Measurements from ENCODE around the gene CNTN2. TPM values are rescaled to one million over a fixed set of nuclear protein-coding genes. Genes with fewer than 3 reads are reported as not detected.

The CNTN2 gene
- total and polyA plus RNA-seq, 2 experiments from 2014 or later: 1.3 to 2.2 TPM

DNA sequence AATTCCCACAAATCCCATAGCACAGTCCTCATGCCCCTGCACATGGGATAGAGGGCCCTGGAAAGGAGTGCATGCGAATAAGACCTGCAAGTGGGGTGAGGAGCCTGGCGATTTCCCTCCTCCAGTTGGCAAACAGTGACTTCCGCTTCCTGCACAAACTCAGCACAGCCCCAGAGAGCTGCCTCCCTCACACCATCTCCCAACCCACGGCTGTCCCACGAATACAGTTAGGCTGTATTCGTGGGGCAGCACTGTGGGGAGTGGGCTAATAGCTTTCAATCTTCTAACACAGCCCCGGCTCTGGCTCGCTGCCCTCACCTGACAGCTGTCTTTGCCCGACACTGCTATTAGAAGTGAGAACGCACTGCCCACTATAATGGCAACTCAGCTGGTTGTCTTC, 28.2 kb upstream of the CNTN2 start (continued):
- no peak for TF ChIP-seq POLR2AphosphoS5 (IDR thresholded peaks at IDR 0.05; ENCODE audit: low read depth)
- TF ChIP-seq CREB1 (CRISPR knock-in tag; IDR thresholded peaks at IDR 0.05; ENCODE audit: low read depth): no peak
- TF ChIP-seq, protein P1, sequence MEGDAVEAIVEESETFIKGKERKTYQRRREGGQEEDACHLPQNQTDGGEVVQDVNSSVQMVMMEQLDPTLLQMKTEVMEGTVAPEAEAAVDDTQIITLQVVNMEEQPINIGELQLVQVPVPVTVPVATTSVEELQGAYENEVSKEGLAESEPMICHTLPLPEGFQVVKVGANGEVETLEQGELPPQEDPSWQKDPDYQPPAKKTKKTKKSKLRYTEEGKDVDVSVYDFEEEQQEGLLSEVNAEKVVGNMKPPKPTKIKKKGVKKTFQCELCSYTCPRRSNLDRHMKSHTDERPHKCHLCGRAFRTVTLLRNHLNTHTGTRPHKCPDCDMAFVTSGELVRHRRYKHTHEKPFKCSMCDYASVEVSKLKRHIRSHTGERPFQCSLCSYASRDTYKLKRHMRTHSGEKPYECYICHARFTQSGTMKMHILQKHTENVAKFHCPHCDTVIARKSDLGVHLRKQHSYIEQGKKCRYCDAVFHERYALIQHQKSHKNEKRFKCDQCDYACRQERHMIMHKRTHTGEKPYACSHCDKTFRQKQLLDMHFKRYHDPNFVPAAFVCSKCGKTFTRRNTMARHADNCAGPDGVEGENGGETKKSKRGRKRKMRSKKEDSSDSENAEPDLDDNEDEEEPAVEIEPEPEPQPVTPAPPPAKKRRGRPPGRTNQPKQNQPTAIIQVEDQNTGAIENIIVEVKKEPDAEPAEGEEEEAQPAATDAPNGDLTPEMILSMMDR (conservative IDR thresholded peaks at IDR 0.05; ENCODE audit: low read depth in 2 of 2): no peak

DNA sequence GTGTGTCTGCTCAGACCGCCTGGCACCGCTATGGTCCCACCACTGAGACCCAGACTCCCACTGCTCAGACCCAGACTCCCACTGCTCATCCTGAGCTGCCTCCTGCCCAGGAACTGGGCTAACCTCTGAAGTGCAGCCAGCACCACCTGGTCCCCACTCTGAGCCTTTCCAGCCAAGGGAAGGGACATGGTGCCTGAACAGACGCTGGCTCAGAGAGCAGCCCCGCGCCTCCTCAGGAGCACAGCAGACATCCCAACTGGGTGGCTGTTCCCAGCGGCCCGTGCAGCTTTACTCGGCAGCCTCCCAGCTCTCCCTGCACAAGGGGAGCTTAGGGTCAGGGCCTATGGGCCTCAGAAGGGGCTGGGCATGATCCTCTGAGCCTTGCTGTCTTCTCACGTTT, 27.8 kb upstream of the CNTN2 start:
- H3K27me3 ChIP-seq (ENCODE audit: insufficient read depth): no peaks in the 10 kb centered on the region
- TF ChIP-seq, protein P2, sequence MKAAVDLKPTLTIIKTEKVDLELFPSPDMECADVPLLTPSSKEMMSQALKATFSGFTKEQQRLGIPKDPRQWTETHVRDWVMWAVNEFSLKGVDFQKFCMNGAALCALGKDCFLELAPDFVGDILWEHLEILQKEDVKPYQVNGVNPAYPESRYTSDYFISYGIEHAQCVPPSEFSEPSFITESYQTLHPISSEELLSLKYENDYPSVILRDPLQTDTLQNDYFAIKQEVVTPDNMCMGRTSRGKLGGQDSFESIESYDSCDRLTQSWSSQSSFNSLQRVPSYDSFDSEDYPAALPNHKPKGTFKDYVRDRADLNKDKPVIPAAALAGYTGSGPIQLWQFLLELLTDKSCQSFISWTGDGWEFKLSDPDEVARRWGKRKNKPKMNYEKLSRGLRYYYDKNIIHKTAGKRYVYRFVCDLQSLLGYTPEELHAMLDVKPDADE (IDR thresholded peaks at IDR 0.05): no peak
- TF ChIP-seq ZNF114 (CRISPR knock-in tag; IDR thresholded peaks at IDR 0.05) (no peak), EZH2 (IDR thresholded peaks at IDR 0.05; ENCODE audit: low read depth, unreplicated experiment) (no peak), ZNF331 (CRISPR knock-in tag; IDR thresholded peaks at IDR 0.05; ENCODE audit: low read depth) (no peak), JUNB (IDR thresholded peaks at IDR 0.05; ENCODE audit: unreplicated experiment) (no peak), POLR2AphosphoS5 (IDR thresholded peaks at IDR 0.05; ENCODE audit: low read depth) (no peak), CREB1 (CRISPR knock-in tag; IDR thresholded peaks at IDR 0.05; ENCODE audit: low read depth) (no peak), STAT1 (IDR thresholded peaks at IDR 0.05; ENCODE audit: unreplicated experiment) (no peak)
- TF ChIP-seq, protein P1 (conservative IDR thresholded peaks at IDR 0.05; ENCODE audit: low read depth in 2 of 2): no peak
- TF ChIP-seq, protein P3, sequence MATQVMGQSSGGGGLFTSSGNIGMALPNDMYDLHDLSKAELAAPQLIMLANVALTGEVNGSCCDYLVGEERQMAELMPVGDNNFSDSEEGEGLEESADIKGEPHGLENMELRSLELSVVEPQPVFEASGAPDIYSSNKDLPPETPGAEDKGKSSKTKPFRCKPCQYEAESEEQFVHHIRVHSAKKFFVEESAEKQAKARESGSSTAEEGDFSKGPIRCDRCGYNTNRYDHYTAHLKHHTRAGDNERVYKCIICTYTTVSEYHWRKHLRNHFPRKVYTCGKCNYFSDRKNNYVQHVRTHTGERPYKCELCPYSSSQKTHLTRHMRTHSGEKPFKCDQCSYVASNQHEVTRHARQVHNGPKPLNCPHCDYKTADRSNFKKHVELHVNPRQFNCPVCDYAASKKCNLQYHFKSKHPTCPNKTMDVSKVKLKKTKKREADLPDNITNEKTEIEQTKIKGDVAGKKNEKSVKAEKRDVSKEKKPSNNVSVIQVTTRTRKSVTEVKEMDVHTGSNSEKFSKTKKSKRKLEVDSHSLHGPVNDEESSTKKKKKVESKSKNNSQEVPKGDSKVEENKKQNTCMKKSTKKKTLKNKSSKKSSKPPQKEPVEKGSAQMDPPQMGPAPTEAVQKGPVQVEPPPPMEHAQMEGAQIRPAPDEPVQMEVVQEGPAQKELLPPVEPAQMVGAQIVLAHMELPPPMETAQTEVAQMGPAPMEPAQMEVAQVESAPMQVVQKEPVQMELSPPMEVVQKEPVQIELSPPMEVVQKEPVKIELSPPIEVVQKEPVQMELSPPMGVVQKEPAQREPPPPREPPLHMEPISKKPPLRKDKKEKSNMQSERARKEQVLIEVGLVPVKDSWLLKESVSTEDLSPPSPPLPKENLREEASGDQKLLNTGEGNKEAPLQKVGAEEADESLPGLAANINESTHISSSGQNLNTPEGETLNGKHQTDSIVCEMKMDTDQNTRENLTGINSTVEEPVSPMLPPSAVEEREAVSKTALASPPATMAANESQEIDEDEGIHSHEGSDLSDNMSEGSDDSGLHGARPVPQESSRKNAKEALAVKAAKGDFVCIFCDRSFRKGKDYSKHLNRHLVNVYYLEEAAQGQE (IDR thresholded peaks at IDR 0.05; ENCODE audit: unreplicated experiment): no peak

More for the DNA sequence above, 27.8 kb upstream of the CNTN2 start:
- Mint-ChIP-seq H3K4me3 (no peak overlapping the region), H3K36me3 (ENCODE audit: low read depth) (no peaks in the 10 kb centered on the region), H3K27me3 (ENCODE audit: insufficient read depth, low read depth, poor library complexity) (peaks cover 7% of the 10 kb centered on the region), H3K4me1 (peaks cover 30% of the 10 kb centered on the region), H3K27ac (no peak overlapping the region), H3K9me3 (no peaks in the 10 kb centered on the region)
- no peaks in the 10 kb centered on the region for H3K79me2 ChIP-seq (replicated peaks; ENCODE audit: insufficient read depth)
- no peak for ATAC-seq
- H3K4me2 ChIP-seq: no peak overlapping the region
- no peak overlapping the region for H3K4me3 ChIP-seq
- no peak overlapping the region for H3K27ac ChIP-seq (ENCODE audit: low read depth)
- no peaks in the 10 kb centered on the region for H3K4me1 ChIP-seq (ENCODE audit: insufficient read depth)
- H2AFZ ChIP-seq: no peak overlapping the region
- H3F3A ChIP-seq (replicated peaks; ENCODE audit: low read depth): no peaks in the 10 kb centered on the region; the same call in 1 of the 2 replicates
- no peaks in the 10 kb centered on the region for H4K20me1 ChIP-seq (replicated peaks; ENCODE audit: insufficient read depth)
- no peaks in the 10 kb centered on the region for H3K36me3 ChIP-seq (ENCODE audit: insufficient read depth)
- no peak for DNase-seq (ENCODE audit: low spot score)
- no peaks in the 10 kb centered on the region for H3K9me2 ChIP-seq (ENCODE audit: insufficient read depth)

Measured in GM23338 (cell line).